GM18507 (cell line): ENCODE results near the gene PDSS2.
"Not testable (repeated sequence)": the region's sequence is repeated elsewhere in the genome, so short reads cannot be mapped to it uniquely, and the experiment has no call there.

Experiments used
- DNase-seq: peaks from one replicate; pipeline ENCODE4 v3.0.0; 2011; ENCODE audit warnings: low read depth; ENCODE audit not compliant: insufficient read length; ENCODE audit errors: extremely low spot score
- FAIRE-seq: peaks from 2 replicates; lab custom pipeline; 2011; peaks lifted over from hg19 to GRCh38; lab: Jason Lieb, UNC

PDSS2 gene

DNA sequence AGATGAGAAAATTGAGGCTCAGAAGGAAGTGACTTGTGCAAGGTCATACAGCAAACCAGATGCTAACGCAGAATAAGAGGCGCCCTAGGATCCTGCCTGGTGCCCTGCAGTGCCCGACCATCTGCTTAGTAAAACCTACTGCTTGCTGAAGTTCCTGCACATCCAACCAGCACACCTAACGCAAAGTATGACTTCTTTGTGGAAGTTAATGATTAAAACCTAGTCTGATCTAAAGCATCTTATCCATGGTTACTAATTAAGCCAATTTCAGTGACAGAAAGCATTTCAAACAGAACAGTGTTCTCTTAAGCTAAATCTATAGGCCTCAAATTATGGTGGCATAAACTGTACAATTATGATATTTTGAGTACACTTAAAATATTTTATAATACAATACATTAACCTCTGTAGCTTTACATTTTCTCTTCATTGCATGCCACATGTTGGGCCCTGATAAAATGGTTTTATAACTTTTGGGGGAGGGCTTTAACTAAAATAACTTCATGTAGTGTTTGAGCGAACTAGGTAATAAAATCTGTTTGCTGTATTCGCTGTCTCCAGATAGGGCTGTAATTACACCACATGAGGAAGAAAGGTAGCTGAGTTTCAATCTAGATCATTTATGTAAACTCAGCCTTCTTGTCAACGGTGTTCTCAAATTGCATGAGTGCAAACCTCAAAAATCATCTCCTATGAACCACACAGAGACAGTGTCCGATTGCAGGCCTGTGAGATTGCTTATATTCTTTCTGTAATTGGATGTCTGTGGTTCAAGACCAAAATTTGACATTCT lies 306.5 kb downstream of the PDSS2 start:
- no peak for DNase-seq
- peak; percentile 5 for FAIRE-seq

GRCh38 chr6:107144666-107145065 lies 314.7 kb downstream of the PDSS2 start:
- DNase-seq (no peak), FAIRE-seq (no peak)

DNA sequence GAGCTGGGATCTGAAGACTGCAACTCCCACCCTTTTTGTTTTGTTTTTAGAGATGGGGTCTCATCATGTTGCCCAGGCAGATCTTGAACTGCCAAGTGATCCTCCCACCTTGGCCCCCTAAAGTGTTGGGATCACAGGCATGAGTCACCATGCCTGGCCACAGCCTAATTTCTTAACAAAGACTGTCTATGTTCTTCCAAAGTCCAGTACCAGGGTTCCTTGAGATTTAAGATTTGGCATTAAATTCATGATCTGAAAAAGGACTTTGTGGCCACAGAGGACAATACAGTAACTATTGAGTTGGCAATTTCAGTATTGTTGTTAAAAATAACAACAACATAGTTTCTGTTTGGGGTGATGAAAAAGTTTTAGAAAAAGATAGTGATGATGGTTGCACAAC lies 315.4 kb downstream of the PDSS2 start:
- no peak for DNase-seq
- no peak for FAIRE-seq

DNA sequence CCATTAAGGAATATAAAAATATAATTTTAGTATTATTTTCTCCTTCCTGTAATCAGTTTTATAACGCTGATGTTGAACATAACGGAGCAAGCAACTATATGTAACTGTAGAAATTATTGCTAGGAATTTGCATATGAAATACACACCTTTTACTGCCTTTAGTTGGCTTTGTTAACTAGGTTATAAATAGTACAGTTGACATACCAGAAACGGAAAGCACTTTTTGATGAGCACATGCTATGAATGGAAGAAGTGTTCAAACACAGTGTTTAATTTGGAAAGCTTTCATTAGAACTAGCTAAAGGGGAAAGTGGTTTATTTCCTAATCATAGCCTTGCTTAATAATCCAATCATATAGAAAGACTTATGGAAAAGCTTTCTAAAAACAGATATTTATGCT lies 318.8 kb downstream of the PDSS2 start:
- DNase-seq (no peak), FAIRE-seq (no peak)

DNA sequence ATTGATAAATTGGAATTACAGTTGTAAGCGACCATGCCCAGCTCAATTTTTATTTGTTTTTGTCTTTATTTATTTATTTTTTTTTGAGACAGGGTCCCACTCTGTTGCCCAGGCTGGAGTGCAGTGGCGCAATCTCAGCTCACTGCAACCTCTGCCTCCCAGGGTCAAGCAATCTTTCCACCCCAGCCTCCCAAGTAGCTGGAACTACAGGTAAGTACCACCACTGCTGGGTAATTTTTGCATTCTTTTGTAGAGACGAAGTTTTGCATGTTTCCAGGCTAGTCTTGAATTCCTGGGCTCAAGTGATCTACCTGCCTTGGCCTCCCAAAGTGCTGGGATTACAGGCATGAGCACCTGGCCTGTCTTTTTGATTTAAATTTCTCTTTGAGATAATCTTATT lies 323.0 kb downstream of the PDSS2 start:
- not testable (repeated sequence) for DNase-seq, FAIRE-seq

DNA sequence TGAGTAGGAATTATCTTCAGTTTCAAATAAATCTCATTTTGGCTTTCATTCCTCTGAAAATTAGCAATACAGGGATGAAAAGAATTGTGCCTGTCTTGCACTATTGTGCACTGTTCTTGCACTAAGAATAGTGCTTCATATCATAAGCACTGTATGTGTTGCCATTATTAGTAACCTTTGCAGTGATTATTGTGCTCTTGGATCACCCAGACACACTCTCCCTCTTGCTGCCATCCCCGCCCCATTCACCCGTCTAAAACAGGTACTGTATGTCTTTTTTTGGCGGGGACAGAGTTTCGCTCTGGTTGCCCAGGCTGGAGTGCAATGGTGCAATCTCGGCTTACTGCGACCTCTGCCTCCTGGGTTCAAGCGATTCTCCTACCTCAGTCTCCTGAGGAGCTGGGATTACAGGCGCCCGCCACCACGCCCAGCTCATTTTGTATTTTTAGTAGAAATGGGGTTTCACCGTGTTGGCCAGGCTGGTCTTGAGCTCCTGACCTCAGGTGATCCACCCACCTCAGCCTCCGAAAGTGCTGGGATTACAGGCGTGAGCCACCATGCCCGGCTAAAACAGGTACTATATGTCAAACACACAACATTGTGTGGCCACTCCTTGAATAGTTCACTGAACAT lies 324.2 kb downstream of the PDSS2 start:
- FAIRE-seq, DNase-seq: not testable (repeated sequence)

GRCh38 chr6:107132330-107132954 lies 326.9 kb downstream of the PDSS2 start:
- FAIRE-seq = no peak
- no peak for DNase-seq

DNA sequence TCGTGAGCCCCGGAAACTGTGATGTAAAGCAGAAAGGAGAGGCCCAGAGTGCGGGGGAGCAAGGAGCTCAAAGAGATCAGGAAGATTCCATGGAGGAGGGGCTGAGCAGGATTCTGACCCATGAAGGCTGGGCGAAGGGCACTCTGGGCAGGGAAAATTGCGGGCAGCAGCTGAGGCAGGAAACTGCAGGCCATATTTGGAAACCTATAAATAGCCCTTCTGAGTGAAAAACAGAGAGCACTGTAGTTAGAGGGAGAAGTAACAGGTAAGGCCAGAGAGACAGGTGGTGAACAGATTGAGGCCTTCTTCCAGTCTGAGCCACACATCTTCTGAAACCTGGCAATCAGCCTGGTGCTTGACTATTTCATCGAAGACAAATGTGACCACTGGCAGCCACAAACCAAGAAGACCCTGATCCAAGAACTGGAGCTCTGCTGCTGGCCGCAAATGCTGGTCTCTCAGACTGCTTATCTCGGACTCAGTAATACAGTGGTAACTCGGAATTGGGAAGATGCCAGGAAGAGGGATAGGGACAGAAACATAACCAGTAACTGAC lies 329.9 kb downstream of the PDSS2 start:
- DNase-seq = no peak
- FAIRE-seq = no peak

GRCh38 chr6:107128577-107128976 lies 330.8 kb downstream of the PDSS2 start:
- FAIRE-seq (no peak), DNase-seq (no peak)

DNA sequence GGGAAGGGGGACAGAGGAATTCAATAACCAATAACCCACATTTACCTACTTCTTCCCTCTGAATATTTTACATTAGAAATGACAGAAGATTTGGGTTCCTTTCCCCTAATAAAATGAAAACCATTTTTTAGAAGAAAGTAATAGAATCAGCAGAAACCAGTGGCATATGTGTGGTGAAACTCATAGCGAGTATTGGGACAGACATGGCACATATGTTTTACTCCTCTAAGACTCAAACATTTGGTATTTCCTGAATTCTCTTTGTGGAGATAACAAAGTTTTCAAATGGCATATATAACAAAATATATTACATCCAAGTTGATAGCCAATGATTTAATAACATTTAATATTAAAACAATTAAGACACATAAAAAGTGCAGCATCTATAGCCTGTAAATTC lies 331.2 kb downstream of the PDSS2 start:
- DNase-seq (no peak), FAIRE-seq (no peak)

DNA sequence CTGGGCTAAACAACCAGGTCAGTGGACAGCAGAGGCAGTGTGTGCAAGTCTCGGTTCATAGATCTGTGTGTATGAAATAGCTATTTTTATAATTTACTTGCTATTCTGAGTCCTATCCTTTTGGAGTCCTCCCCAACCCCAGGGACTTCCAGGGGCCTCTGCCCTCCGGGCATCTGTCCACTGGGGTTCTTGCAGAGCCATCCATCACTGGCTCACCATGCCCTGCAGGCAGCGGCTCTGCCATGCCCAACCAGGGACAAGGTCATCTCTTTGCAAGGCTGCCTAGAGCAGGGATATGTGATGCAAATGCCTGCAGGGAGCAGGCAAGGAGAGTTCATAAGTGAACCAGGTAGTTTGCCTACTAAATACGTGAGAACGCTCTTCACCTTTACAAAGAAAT lies 333.6 kb downstream of the PDSS2 start:
- FAIRE-seq (no peak), DNase-seq (no peak)

DNA sequence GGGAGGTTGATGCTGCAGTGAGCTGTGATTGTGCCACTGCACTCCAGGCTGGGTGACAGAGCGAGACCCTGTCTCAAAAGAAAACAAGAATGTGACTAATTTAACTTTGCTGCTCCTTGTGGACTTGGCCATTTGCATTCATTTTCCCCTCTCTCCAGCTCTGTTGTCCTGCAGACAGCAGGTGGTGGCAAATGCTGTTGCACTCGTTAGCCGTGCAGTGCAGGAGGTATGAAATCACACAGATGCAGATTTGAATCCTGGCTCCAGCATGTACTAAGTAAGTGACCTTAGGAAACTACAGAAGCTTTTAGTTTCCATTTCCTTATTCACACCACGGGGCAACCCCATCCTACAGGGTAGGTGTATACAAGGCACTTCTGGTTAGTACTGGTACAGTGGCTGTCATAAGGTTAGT lies 334.4 kb downstream of the PDSS2 start:
- peak; percentile 76 for FAIRE-seq

GRCh38 chr6:107123501-107123900 lies 335.9 kb downstream of the PDSS2 start:
- DNase-seq (no peak), FAIRE-seq (no peak)

More for the DNA sequence above, 334.4 kb downstream of the PDSS2 start:
- no peak for DNase-seq

DNA sequence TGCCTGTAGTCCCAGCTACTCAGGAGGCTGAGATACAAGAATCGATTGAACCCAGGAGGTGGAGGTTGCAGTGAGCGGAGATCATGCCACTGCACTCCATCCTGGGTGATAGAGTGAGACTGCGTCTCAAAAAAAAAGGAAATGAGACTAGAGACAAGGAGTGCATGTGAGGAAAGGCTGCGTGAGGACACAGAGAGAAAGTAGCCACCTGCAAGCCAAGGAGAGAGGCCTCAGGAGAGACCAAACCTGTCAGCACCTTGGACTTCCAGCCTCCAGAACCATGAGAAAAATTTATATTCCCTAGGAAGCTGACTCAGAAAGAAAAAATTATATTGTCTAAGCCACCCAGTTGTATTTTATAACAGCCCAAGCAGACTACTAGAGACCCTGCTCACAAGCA lies 336.6 kb downstream of the PDSS2 start:
- FAIRE-seq (no peak), DNase-seq (no peak)

- FAIRE-seq (no peak), DNase-seq (no peak)
Observed at GRCh38 chr6:107121964-107122495, 337.3 kb downstream of the PDSS2 start.

- no peak for FAIRE-seq
- DNase-seq = no peak
Observed at GRCh38 chr6:107121266-107121665, 338.1 kb downstream of the PDSS2 start.

GRCh38 chr6:107120404-107120803 lies 339.0 kb downstream of the PDSS2 start:
- DNase-seq = no peak
- no peak for FAIRE-seq

GRCh38 chr6:107118976-107119375 lies 340.4 kb downstream of the PDSS2 start:
- no peak for FAIRE-seq
- DNase-seq = no peak

DNA sequence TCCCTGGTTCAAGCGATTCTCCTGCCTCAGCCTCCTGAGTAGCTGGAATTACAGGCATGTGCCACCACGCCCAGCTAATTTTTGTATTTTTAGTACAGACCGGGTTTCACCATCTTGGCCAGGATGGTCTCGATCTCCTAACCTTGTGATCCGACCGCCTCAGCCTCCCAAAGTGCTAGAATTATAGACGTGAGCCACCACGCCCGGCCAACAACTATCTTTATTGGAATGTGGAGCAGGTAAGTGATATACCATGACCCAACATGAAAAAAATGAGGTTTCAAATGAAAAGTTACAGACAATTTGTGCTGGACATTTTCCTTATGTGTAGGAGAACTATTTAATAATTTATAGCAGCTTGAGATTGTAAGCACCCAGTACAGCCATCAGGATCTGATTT lies 340.8 kb downstream of the PDSS2 start:
- DNase-seq, FAIRE-seq: not testable (repeated sequence)

- DNase-seq (no peak), FAIRE-seq (no peak)
Observed at GRCh38 chr6:107116931-107117330, 342.4 kb downstream of the PDSS2 start.
